HEK293T (cell line): ENCODE results near the gene NHP2.
A peak's percentile ranks its signal among the peaks of the same experiment; 100 is the strongest.

Experiments
- BHLHE40 ChIP-seq: fragments of 450-650 bp; IDR thresholded peaks from 2 replicates; pipeline ENCODE4 v1.6.1; 2016; ENCODE audit warnings: mild to moderate bottlenecking, moderate library complexity, borderline replicate concordance
- FOXA1 ChIP-seq: fragments of 450-650 bp; IDR thresholded peaks from 2 replicates; pipeline ENCODE4 v1.6.1; 2016; ENCODE audit warnings: mild to moderate bottlenecking
- FOXM1 ChIP-seq: fragments of 450-650 bp; IDR thresholded peaks from 2 replicates; pipeline ENCODE4 v1.6.1; 2017; ENCODE audit warnings: mild to moderate bottlenecking, borderline replicate concordance
- HDGF ChIP-seq: fragments of 450-650 bp; IDR thresholded peaks from 2 replicates; pipeline ENCODE4 v1.6.1; 2017; ENCODE audit warnings: antibody characterized with exemption, borderline replicate concordance
- L3MBTL2 ChIP-seq: fragments of 450-650 bp; conservative IDR thresholded peaks from 2 replicates; pipeline ENCODE4 v1.6.1; 2016; ENCODE audit warnings: mild to moderate bottlenecking
- LEF1 ChIP-seq: fragments of 450-650 bp; IDR thresholded peaks from 2 replicates; pipeline ENCODE4 v1.6.1; 2017; ENCODE audit warnings: mild to moderate bottlenecking, borderline replicate concordance
- SP1 ChIP-seq: fragments of 450-650 bp; IDR thresholded peaks from 2 replicates; pipeline ENCODE4 v1.6.1; 2017
- SUZ12 ChIP-seq: fragments of 450-650 bp; IDR thresholded peaks from 2 replicates; pipeline ENCODE4 v1.6.1; 2016; ENCODE audit warnings: mild to moderate bottlenecking

GRCh38 chr5:178113141-178113787, 40.4 kb downstream of the NHP2 start, which contains the start of gene N4BP3:
- TF ChIP-seq L3MBTL2 (no peak; the same call in 1 of the 2 replicates), SUZ12 (no peak), BHLHE40 (no peak), FOXA1 (no peak), SP1 (no peak), HDGF (no peak), FOXM1 (peak; percentile 88; the same call in 1 of the 2 replicates), LEF1 (peak; percentile 78; the same call in 1 of the 2 replicates)
